Endothelial cell of umbilical vein (primary cell): ENCODE results near the gene THOP1.

Experiments used
- EZH2 ChIP-seq: IDR thresholded peaks from 2 replicates; pipeline ENCODE4 v1.6.1; 2012; ENCODE audit warnings: borderline replicate concordance, low read depth, mild to moderate bottlenecking, moderate library complexity, low read length, inconsistent platforms; ENCODE audit not compliant: severe bottlenecking
- GATA2 ChIP-seq: IDR thresholded peaks from 2 replicates; pipeline ENCODE4 v1.7.0; 2011; ENCODE audit warnings: low read depth, mild to moderate bottlenecking, moderate library complexity, mixed read lengths, low read length; ENCODE audit not compliant: insufficient read length, insufficient read depth
- MYC ChIP-seq: IDR thresholded peaks from one replicate; pipeline ENCODE4 v1.6.1; 2011; ENCODE audit warnings: mild to moderate bottlenecking, low read depth, low read length
- POLR2A ChIP-seq: IDR thresholded peaks from 2 replicates; pipeline ENCODE4 v1.6.1; 2012; ENCODE audit warnings: low read depth, mild to moderate bottlenecking, control low read depth, low read length
- POLR2AphosphoS5 ChIP-seq: IDR thresholded peaks from 2 replicates; pipeline ENCODE4 v1.6.1; 2012; ENCODE audit warnings: low read depth, mild to moderate bottlenecking, control low read depth, low read length, moderate library complexity; ENCODE audit not compliant: insufficient read depth
- TF ChIP-seq, protein P1 (sequence below), 2 donors: IDR thresholded peaks; 1 replicate in 1 of 2; 2 replicates in 1 of 2; pipeline ENCODE4 v1.5.1; 2011; ENCODE audit warnings: low read length in 2 of 2, mild to moderate bottlenecking in 2 of 2, moderate library complexity in 2 of 2, control low read depth in 1 of 2, inconsistent platforms in 1 of 2, low read depth in 1 of 2; ENCODE audit not compliant: insufficient read depth in 1 of 2; ENCODE audit errors: extremely low read depth in 1 of 2
- TF ChIP-seq, protein P2 (sequence below): IDR thresholded peaks from 2 replicates; pipeline ENCODE4 v1.6.1; 2011; ENCODE audit not compliant: insufficient read depth, insufficient read length

DNA sequence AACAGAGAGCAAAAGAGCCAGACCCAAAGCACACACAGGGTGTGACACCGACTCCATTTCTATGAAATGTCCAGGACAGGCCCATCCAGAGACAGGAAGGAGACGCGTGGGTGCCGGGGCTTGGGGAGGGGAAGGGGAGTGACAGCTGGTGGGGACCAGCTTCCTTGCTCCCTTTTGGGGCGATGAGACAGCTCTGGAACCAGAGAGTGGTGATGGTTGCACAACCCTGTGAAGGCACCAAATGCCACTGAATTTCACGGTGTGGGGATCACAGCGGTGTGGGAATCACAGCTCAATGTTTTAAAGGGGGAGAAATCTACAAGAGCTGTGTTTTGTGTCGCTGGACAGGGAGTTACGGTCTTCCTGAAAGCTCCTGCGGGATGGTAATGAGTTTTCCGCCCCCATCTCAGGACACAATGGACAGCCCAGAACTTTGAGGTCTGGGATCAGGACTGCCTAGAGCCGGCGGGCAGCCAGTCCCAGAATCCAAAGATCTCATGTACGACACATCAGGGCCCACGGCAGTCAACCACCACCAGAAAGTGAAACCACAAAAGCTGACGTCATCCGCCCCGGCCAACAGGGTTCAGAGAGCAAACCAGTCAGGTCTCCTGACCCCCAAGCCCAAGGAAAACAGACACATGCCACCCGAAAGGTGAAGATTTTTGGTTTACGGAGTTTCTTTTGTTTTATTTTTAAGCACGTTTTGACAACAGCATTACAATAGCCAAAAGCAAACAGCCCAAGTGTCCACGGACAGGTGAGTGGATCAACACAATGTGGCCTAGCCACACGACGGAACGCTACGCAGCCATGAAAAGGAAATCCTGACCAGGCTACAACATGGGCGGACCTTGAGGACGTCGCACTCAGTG is 9.5 kb upstream of the THOP1 start:
- TF ChIP-seq POLR2A (no peak), POLR2AphosphoS5 (no peak), MYC (no peak), EZH2 (no peak), GATA2 (no peak)
- TF ChIP-seq, protein P1, sequence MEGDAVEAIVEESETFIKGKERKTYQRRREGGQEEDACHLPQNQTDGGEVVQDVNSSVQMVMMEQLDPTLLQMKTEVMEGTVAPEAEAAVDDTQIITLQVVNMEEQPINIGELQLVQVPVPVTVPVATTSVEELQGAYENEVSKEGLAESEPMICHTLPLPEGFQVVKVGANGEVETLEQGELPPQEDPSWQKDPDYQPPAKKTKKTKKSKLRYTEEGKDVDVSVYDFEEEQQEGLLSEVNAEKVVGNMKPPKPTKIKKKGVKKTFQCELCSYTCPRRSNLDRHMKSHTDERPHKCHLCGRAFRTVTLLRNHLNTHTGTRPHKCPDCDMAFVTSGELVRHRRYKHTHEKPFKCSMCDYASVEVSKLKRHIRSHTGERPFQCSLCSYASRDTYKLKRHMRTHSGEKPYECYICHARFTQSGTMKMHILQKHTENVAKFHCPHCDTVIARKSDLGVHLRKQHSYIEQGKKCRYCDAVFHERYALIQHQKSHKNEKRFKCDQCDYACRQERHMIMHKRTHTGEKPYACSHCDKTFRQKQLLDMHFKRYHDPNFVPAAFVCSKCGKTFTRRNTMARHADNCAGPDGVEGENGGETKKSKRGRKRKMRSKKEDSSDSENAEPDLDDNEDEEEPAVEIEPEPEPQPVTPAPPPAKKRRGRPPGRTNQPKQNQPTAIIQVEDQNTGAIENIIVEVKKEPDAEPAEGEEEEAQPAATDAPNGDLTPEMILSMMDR (IDR thresholded peaks at IDR 0.05; ENCODE audit: extremely low read depth in 1 of 2, insufficient read depth in 1 of 2, low read depth in 1 of 2, low read length in 2 of 2): no peak
- TF ChIP-seq, protein P2, sequence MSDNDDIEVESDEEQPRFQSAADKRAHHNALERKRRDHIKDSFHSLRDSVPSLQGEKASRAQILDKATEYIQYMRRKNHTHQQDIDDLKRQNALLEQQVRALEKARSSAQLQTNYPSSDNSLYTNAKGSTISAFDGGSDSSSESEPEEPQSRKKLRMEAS: no peak
